Lung (tissue), 12 donors: Measurements from ENCODE around the gene CD48. TPM values are rescaled to one million over a fixed set of nuclear protein-coding genes. Genes with fewer than 3 reads are reported as not detected.
"Not testable (repeated sequence)": the region's sequence is repeated elsewhere in the genome, so short reads cannot be mapped to it uniquely, and the experiment has no call there.

Experiments
- ATAC-seq: fragments of 200-7000 bp; cut with Tn5 transposase; one replicate; pipeline ENCODE4 v1.9.1; 2020; ENCODE audit warnings: moderate number of reproducible peaks; ENCODE audit not compliant: insufficient read depth, low FRiP score
- DNase-seq, 3 donors: peaks; one replicate each; pipeline ENCODE4 v3.0.0-alpha.2; 2013 to 2017
- H3K27ac ChIP-seq, 2 donors: one replicate each; pipeline ENCODE4 v1.5.1; 2013; ENCODE audit warnings: mild to moderate bottlenecking in 2 of 2, moderate library complexity in 2 of 2, control low read depth in 1 of 2, inconsistent platforms in 1 of 2, low read depth in 1 of 2, low read length in 1 of 2
- H3K27me3 ChIP-seq, 3 donors: one replicate each; pipeline ENCODE4 v1.5.1; 2013; ENCODE audit warnings: low read length in 2 of 3; ENCODE audit not compliant: control insufficient read depth in 3 of 3, insufficient read depth in 3 of 3
- H3K36me3 ChIP-seq, 4 donors: one replicate each; pipeline ENCODE4 v1.5.1; 2013; ENCODE audit warnings: low read length in 4 of 4, mild to moderate bottlenecking in 1 of 4, moderate library complexity in 1 of 4; ENCODE audit not compliant: control insufficient read depth in 4 of 4, insufficient read depth in 4 of 4
- H3K4me1 ChIP-seq, 5 donors: one replicate each; pipeline ENCODE4 v1.5.1; 2013; ENCODE audit warnings: low read length in 5 of 5, mild to moderate bottlenecking in 2 of 5, moderate library complexity in 1 of 5; ENCODE audit not compliant: control insufficient read depth in 5 of 5, insufficient read depth in 5 of 5
- H3K4me3 ChIP-seq: one replicate; pipeline ENCODE4 v1.5.1; 2013; ENCODE audit warnings: mild to moderate bottlenecking, control low read depth, moderate library complexity
- H3K9ac ChIP-seq, 2 donors: one replicate each; pipeline ENCODE4 v1.5.1; 2013; ENCODE audit warnings: low read length in 2 of 2, control low read depth in 1 of 2; ENCODE audit not compliant: insufficient read depth in 1 of 2
- H3K9me3 ChIP-seq, 4 donors: one replicate each; pipeline ENCODE4 v1.5.1; 2013; ENCODE audit warnings: low read length in 3 of 4, mild to moderate bottlenecking in 1 of 4, moderate library complexity in 1 of 4; ENCODE audit not compliant: control insufficient read depth in 4 of 4, insufficient read depth in 3 of 4
- WGBS, 2 donors: extraction: QIAGEN DNeasy Blood & Tissue Kit; methylation state at CpG; one replicate each; pipeline ENCODE4 v1.1.7; 2013; 5-methylcytosine and 5-hydroxymethylcytosine counted together
- polyA plus RNA-seq, 2 donors: library from polyadenylated mRNA; stranded (reverse); fragments of 200-250 nt; gene quantifications; one replicate each; pipeline ENCODE4 v1.2.1, GENCODE V29; 2013
- total RNA-seq, 2 donors: library from RNA; depleted of rRNA in 1 of 2; stranded (reverse); fragments of >200 nt in 1 of 2; gene quantifications; one replicate each; pipeline ENCODE4 v1.2.1, GENCODE V29; 2014 to 2021
- TF ChIP-seq, protein P1 (sequence below): IDR thresholded peaks from 2 replicates; pipeline ENCODE4 v1.5.1; 2012; ENCODE audit warnings: mild to moderate bottlenecking; ENCODE audit errors: control extremely low read depth, extremely low read depth
- donor health status: control.
- donor health status: control.
- donor health status: Bipolar disorder and iron deficiency.
- donor health status: healthy.
- donor health status: DM: yes; HTN: yes; CAD: no.

CD48 gene
- total and polyA plus RNA-seq, 4 donors: 16.4 to 126 (median 25.6) TPM

DNA sequence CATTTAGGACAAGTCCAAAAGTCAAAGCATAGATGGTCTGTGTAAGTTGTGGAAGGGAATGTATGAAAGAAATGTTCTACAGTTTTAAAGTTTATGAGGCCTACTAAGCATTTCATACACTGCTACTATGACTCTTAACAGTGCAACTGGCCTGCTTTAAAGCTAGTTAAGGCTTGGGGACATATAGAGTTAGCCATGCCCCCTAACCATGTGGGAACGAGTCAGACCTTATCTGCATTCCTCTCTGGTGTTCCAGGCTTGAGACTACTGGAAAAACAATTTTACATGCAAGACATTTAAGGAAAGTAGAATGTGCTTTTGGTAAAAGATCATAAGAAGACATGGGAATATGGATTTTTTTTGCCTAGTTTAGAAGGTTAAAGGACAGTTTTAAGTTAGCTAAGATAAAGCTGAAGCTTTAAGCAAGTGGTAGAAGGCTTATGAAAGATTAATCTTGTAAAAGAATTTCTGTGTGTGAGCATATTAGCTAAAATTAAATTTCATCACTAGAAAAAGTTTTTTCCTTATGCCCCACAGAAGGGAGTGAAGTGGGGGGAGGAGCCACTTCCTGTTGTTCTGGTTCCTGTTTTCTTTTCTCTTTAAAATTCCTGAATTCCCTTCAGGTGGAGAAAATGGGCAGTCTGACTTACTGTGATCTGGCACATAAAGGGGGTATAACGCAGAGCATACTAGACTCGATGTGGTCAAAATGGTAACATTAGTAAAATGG is 8.9 kb upstream of the CD48 start:
- TF ChIP-seq, protein P1, sequence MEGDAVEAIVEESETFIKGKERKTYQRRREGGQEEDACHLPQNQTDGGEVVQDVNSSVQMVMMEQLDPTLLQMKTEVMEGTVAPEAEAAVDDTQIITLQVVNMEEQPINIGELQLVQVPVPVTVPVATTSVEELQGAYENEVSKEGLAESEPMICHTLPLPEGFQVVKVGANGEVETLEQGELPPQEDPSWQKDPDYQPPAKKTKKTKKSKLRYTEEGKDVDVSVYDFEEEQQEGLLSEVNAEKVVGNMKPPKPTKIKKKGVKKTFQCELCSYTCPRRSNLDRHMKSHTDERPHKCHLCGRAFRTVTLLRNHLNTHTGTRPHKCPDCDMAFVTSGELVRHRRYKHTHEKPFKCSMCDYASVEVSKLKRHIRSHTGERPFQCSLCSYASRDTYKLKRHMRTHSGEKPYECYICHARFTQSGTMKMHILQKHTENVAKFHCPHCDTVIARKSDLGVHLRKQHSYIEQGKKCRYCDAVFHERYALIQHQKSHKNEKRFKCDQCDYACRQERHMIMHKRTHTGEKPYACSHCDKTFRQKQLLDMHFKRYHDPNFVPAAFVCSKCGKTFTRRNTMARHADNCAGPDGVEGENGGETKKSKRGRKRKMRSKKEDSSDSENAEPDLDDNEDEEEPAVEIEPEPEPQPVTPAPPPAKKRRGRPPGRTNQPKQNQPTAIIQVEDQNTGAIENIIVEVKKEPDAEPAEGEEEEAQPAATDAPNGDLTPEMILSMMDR: no peak
- no peaks in the 10 kb centered on the region for H3K27me3 ChIP-seq
- 88 to 92% methylated on average over 3 of the region's 3 CpGs for WGBS, 2 donors
- ATAC-seq: no peak
- no peaks in the 10 kb centered on the region for H3K36me3 ChIP-seq
- H3K27ac ChIP-seq: no peak overlapping the region
- no peak overlapping the region for H3K9ac ChIP-seq
- H3K4me1 ChIP-seq: no peaks in the 10 kb centered on the region
- no peak overlapping the region for H3K4me3 ChIP-seq
- H3K9me3 ChIP-seq: no peaks in the 10 kb centered on the region
- no peak for DNase-seq

DNA sequence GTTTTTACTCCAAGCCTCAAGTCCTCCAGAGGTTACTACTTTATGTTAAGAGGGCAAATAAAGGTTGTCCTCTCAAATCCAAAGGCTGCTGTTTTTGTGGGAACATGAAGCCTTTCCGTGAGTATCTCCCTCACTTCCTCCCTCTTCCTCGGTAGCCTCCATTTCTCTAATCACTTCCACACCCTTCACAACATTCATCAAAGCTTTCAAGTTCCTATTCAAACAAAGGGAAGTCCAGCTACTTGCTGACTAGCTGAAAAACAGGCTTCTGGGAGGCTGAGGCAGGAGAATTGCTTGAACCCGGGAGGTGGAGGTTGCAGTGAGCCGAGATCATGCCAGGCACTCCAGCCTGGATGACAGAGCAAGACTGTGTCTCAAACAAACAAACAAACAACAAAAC is 6.6 kb upstream of the CD48 start:
- TF ChIP-seq, protein P1: no peak
- Histone ChIP-seq H3K36me3 (no peaks in the 10 kb centered on the region), H3K9me3 (no peaks in the 10 kb centered on the region), H3K9ac (no peak overlapping the region), H3K27ac (no peak overlapping the region), H3K4me3 (no peak overlapping the region), H3K27me3 (no peaks in the 10 kb centered on the region), H3K4me1 (no peaks in the 10 kb centered on the region)
- 44 to 57% methylated on average over 4 of the region's 4 CpGs for WGBS, 2 donors
- DNase-seq (no peak), ATAC-seq (no peak)

DNA sequence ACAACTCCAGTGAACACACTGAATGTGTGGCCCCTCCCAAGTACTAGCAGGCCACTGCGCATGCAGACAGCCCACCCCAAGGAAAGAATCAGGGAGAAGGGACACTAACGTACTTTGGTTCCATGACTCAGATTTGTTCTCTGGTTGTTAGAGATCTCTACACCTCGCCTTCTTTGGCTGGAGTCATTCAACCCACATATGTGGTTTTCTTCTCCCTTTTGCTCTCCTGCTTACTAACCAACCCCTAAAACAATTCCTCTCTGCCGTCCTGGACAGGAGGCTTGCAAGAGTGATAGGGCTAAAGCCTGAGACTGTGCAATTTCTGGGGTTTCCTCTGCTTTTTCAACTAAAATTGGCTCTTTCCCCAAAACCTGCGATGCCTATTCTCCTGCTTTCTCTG is 5.7 kb upstream of the CD48 start:
- Histone ChIP-seq H3K9me3 (no peaks in the 10 kb centered on the region), H3K4me3 (no peak overlapping the region), H3K9ac (no peak overlapping the region), H3K36me3 (no peaks in the 10 kb centered on the region), H3K27me3 (no peaks in the 10 kb centered on the region), H3K27ac (no peak overlapping the region), H3K4me1 (no peaks in the 10 kb centered on the region)
- TF ChIP-seq, protein P1: no peak
- WGBS, 2 donors: 59 to 79% methylated on average over 5 of the region's 5 CpGs
- DNase-seq (no peak), ATAC-seq (no peak)

DNA sequence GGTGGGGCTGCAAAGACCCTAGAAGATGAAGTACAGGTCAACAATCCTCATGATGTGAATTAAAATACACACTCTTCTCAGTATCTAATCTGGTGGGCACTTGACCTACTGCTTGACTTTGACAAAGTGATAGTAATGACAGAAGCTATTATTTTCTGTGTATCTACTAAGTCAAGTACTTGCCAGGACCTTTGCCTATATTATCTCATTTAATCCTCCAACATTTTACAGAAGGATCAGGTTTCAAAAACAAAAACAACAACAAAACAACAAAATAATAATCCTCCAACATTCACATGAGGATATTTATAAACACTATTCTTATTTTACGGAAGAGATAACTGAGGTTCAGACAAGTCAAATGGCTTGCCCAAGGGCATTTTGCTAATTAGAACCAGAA is 4.4 kb upstream of the CD48 start:
- no peaks in the 10 kb centered on the region for H3K36me3 ChIP-seq
- 94 to 95% methylated on average over 1 of the region's 1 CpG for WGBS, 2 donors
- H3K9me3 ChIP-seq: no peaks in the 10 kb centered on the region
- DNase-seq: no peak
- H3K27me3 ChIP-seq: no peaks in the 10 kb centered on the region
- H3K27ac ChIP-seq: no peak overlapping the region
- no peak for ATAC-seq
- peaks cover 0 to 9% (median 0%) of the 10 kb centered on the region in 5 donors for H3K4me1 ChIP-seq
- H3K4me3 ChIP-seq: no peak overlapping the region
- H3K9ac ChIP-seq: no peak overlapping the region
- TF ChIP-seq, protein P1: no peak

DNA sequence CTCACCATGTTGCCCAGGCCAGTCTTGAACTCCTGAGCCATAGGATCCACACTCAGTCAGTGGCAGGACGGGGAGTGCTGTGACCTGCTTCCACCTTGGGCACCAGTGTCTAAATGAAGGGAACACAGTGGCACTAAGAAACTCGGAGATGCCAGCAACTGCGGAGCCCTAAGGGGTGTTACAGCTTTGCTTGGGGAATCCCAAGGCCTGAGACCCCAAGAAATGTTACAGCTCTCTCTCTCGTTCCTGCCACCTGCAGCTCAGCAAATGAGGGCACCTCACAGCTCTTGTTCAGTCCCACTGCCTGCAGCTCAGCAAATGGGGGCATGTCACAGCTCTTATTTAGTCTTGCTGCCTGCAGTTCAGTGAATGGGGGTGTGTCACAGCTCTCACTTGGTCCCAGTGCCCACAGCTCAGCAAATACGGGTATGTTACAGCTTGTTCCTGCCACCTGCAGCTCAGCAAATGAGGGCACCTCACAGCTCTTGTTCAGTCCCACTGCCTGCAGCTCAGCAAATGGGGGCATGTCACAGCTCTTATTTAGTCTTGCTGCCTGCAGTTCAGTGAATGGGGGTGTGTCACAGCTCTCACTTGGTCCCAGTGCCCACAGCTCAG is 2.5 kb upstream of the CD48 start:
- H3K9ac ChIP-seq, H3K36me3 ChIP-seq, DNase-seq, H3K9me3 ChIP-seq, H3K27me3 ChIP-seq, H3K4me3 ChIP-seq, H3K27ac ChIP-seq, H3K4me1 ChIP-seq, ATAC-seq: not testable (repeated sequence)
- WGBS, 2 donors: 70 to 77% methylated on average over 5 of the region's 5 CpGs
